Measurements from ENCODE around the gene UNC13B.

The UNC13B gene

DNA sequence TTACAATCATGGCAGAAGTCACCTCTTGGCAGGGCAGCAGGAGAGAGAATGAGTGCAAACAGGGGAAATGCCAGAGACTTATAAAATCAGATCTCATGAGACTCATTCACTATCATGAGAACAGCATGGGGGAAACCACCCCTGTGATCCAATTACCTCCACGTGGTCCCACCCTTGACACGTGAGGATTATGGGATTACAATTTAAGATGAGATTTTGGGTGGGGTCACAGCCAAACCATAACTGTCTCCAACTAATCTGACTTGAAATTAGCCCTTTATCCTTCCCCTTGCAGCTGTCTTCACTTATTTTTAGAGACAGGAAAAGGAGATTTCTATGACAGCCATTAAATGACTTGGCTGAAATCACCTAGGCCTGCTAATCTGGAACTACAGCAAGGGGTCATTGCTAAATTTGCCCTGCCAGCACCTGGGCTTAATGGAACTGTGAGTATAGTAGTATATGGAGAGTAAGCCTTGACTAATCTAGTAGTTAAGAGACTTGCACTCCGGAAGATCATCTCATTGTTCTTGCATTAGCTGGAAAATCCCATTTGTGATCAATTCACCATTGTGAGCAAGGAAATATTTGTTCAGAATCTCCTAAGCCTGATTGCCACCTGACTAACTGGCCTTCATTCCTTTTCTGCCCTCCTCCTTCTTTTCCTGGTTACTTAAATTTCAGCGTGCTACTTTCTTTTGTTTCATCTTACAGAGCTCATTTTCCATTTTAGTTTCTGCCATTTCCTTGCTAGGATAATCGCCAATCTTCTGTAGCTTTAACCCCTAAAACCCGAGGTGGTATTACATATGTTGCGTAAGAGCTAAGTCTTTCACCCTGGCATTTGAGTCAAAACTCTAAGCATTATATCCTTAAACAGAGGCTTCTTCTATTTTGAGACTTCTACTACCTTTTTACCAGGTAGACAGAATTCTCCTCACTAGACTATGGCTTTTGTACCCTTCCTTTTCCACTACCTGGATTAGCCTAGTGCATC is 262.8 kb downstream of the UNC13B start:
- DNase-seq (ENCODE audit: low read depth in 2 of 2): no peak

DNA sequence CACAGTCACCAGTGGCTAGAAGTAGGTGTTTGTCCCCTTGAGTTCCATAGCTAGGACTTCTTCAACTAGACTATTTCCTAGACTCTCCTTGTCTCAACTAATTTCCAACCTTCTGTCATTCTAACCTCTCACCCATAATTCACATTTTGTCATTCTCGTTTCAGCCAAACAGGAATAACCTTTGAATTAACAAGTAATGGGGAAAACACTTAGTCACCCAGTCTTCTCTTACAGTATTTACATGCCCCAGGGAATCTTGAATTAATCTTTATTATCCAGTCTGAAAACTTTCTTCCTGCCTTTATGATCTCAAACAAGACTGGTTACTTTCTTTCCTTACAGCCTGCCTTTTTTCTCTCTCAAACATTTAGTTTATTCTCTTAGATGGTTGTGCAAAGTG is 264.8 kb downstream of the UNC13B start:
- no peak for DNase-seq (ENCODE audit: low read depth in 2 of 2)

DNA sequence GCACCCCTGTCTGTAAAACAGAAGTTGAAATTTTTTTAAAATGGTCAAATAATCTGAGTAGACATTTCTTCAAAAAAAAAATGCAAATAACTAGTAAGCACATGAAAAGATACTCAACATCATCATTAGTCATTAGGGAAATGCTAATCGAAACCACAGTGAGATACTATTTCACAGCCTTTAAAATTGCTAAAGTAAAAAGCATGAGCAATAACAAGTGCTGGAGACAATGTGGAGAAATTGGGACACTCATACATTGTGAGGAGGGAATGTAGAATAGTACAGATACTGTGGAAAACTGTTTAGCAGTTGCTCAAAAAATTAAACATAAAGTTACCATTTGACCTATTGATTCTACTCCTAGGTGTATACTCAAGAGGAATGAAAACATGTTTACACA is 269.7 kb downstream of the UNC13B start:
- DNase-seq (ENCODE audit: low read depth in 2 of 2): no peak

DNA sequence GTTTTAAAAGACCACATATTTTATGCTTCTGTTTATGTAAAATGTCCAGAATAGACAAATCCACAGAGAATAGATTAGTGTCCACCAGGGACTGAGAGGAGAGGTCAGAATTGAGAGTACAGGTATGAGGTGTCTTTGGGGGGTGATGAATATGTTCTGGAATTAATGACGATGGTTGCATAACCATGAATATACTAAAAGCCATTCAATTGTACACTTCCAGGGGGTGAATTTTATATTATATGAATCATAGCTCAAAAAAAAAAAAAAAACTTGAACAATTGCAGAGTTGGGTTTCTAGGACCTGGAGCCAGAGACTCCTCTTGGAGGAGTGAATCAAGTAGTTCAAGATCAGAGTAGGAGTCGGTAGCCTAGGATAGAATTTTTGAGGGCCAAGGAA is 270.3 kb downstream of the UNC13B start:
- no peak for DNase-seq (ENCODE audit: low read depth in 2 of 2)

DNA sequence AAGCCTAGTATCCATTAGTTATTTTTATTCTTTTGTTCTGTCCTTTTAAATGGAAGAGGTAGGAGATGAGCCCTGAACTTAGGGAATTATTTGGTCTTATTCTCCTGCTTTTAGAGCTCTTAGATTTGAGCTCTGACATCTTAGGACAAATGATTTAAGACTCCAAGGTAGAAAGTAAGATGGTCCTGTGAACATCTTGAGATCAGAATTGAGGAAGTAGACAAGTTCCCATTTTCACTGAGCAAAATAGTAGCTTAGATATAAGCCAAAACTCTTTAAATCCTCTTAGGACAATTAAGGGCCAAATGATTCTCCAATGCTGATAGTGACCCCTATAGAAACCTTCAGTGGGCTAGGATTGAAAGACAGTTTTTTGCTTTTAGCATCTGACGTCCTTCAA is 275.1 kb downstream of the UNC13B start:
- no peak for DNase-seq (ENCODE audit: low read depth in 2 of 2)

DNA sequence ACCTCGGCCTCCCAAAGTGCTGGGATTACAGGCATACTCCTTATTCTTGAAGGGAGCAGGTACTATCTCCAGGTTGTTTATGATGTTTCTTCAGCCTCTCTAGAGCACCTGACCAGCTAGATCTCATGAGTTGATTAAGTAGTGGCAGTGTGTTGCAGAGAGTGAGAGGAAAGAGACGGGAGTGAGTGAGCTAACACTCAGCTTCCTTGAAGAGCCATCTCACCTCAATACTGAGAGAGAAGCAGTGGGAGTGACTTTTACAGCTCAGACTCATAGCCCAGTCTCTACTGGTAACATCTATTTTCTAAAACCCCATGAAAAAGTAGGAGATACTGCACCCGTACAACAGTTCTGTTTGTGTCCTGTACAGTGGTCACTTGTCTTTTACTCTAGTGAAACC is 284.2 kb downstream of the UNC13B start:
- DNase-seq (ENCODE audit: low read depth in 2 of 2): no peak

DNA sequence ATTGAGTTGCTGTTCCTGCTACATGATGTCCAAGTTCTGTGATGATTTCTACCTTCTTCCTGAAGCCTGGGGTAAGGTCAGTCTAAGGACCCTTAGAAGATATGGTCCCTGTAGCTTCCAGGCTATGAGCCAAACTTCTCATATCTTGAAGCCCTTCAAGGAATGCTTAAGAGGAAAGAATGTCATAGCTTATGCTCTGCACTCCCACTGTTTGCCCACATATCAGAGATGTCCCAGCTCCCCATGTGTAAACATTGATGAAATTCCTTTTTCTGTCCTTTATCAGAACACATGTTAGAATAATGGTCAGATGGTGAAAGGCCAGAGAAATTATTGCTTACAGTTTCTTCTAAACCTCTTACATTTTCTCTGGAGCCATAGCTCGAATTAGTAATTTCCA is 286.7 kb downstream of the UNC13B start:
- no peak for DNase-seq (ENCODE audit: low read depth in 2 of 2)

DNA sequence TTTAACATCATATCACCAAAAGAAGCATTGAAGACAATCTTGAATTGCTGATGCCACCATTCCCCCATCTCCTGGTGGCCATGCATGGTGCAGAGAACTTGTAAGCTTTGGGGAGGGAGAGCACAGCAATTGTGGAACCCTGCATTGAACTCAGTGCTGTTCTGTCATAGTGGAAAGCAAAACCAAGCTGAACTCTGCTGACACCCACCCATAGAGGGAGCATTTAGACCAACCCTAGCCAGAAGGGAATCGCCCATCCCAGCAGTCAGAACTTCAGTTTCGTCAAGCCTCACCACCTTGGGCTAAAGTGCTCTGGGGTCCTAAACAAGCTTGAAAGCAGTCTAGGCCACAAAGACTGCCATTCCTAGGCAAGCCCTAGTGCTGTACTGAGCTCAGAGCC is 290.7 kb downstream of the UNC13B start:
- no peak for DNase-seq (ENCODE audit: low read depth in 2 of 2)

DNA sequence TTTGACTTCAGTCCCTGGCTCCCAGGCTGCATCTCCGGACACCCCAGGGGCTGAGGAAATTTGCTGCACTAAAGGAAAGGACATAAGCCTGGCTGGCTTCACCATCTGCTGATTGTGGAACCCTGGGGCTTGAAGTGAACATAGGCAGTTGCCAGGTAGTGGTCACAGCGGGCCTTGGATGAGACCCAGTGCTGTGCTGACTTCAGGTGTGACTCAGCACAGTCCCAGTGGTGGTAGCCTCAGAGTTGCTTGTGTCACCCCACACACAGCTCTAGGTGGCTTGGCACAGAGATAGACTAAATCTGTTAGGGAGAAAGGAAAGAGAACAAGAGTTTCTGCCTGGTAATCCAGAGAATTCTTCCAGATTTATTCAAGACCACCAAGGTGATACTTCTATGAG is 292.0 kb downstream of the UNC13B start:
- no peak for DNase-seq (ENCODE audit: low read depth in 2 of 2)
